T1000 (cell line): ENCODE data around the gene DOCK4.

ENCODE experiments used
- DNase-seq: peaks from one replicate; lab custom pipeline; 2025; ENCODE audit warnings: mixed read lengths; lab: John Stamatoyannopoulos, UW

The DOCK4 gene

GRCh38 chr7:112220877-112221434 lies 14.8 kb upstream of the DOCK4 start:
- no peak for DNase-seq

- DNase-seq: no peak
Observed at GRCh38 chr7:112215787-112216186, 9.6 kb upstream of the DOCK4 start.

GRCh38 chr7:112214883-112215282 lies 8.7 kb upstream of the DOCK4 start:
- DNase-seq: no peak

GRCh38 chr7:112214268-112214667 lies 8.1 kb upstream of the DOCK4 start:
- no peak for DNase-seq

GRCh38 chr7:112213735-112214134 lies 7.5 kb upstream of the DOCK4 start:
- no peak for DNase-seq

- DNase-seq: no peak
Observed at GRCh38 chr7:112212571-112212970, 6.4 kb upstream of the DOCK4 start.

GRCh38 chr7:112211348-112211907 lies 5.2 kb upstream of the DOCK4 start:
- DNase-seq: no peak

GRCh38 chr7:112207765-112208164 lies 1.6 kb upstream of the DOCK4 start:
- no peak for DNase-seq

- no peak for DNase-seq
Observed at GRCh38 chr7:112206991-112207592, 893 bp upstream of the DOCK4 start.

GRCh38 chr7:112205343-112206237 lies 609 bp downstream of the DOCK4 start:
- DNase-seq: no peak

GRCh38 chr7:112204499-112205342 lies 1.5 kb downstream of the DOCK4 start:
- DNase-seq: no peak

- DNase-seq: no peak
Observed at GRCh38 chr7:112203365-112203739, 2.8 kb downstream of the DOCK4 start.

- no peak for DNase-seq
Observed at GRCh38 chr7:112202816-112203215, 3.4 kb downstream of the DOCK4 start.

- no peak for DNase-seq
Observed at GRCh38 chr7:112201839-112202238, 4.4 kb downstream of the DOCK4 start.

- no peak for DNase-seq
Observed at GRCh38 chr7:112201411-112201810, 4.8 kb downstream of the DOCK4 start.

GRCh38 chr7:112199672-112200071 lies 6.5 kb downstream of the DOCK4 start:
- no peak for DNase-seq

- no peak for DNase-seq
Observed at GRCh38 chr7:112199035-112199655, 7.1 kb downstream of the DOCK4 start.

- DNase-seq: no peak
Observed at GRCh38 chr7:112197322-112197721, 8.9 kb downstream of the DOCK4 start.

- no peak for DNase-seq
Observed at GRCh38 chr7:112195717-112196116, 10.5 kb downstream of the DOCK4 start.

- no peak for DNase-seq
Observed at GRCh38 chr7:112193915-112194502, 12.2 kb downstream of the DOCK4 start.
